Measurements from ENCODE around the gene TMLHE. TPM values are rescaled to one million over a fixed set of nuclear protein-coding genes. Genes with fewer than 3 reads are reported as not detected.
"Not testable (repeated sequence)": the region's sequence is repeated elsewhere in the genome, so short reads cannot be mapped to it uniquely, and the experiment has no call there.

The TMLHE gene
- total RNA-seq, 1 donor from 2014 or later = 7.6 TPM

DNA sequence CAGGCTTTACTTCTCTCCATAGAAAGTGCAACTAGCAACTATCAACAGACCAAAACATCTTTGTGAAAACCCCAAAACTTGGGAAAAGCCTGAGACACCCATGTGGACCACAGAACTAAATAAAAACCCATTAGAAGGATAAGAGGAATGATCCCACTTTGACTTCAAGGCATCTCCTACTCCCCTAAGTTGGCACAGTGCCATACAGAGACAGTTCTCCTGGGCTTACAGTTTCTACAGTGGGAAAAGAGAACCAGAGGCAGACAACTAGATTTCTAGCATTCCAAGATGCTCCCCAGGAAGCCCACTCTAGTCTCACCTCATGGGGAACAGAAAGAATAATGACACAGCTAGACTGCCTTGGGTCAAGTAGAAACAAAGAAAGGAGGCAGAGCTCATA is 20.4 kb downstream of the TMLHE start:
- Histone ChIP-seq H3K36me3 (ENCODE audit: control insufficient read depth, insufficient read depth, low read length) (no peaks in the 10 kb centered on the region), H3K27me3 (ENCODE audit: control insufficient read depth, insufficient read depth, low read length) (no peaks in the 10 kb centered on the region), H3K4me3 (ENCODE audit: low read depth, low read length) (no peak overlapping the region)
- DNase-seq (ENCODE audit: low read depth) = no peak
- no peak for FAIRE-seq
- TF ChIP-seq, protein P1, sequence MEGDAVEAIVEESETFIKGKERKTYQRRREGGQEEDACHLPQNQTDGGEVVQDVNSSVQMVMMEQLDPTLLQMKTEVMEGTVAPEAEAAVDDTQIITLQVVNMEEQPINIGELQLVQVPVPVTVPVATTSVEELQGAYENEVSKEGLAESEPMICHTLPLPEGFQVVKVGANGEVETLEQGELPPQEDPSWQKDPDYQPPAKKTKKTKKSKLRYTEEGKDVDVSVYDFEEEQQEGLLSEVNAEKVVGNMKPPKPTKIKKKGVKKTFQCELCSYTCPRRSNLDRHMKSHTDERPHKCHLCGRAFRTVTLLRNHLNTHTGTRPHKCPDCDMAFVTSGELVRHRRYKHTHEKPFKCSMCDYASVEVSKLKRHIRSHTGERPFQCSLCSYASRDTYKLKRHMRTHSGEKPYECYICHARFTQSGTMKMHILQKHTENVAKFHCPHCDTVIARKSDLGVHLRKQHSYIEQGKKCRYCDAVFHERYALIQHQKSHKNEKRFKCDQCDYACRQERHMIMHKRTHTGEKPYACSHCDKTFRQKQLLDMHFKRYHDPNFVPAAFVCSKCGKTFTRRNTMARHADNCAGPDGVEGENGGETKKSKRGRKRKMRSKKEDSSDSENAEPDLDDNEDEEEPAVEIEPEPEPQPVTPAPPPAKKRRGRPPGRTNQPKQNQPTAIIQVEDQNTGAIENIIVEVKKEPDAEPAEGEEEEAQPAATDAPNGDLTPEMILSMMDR (IDR thresholded peaks at IDR 0.05; ENCODE audit: insufficient read depth, low read length, severe bottlenecking) = no peak

- DNase-seq (ENCODE audit: low read depth) (no peak), FAIRE-seq (no peak)
- H3K36me3 ChIP-seq (ENCODE audit: control insufficient read depth, insufficient read depth, low read length) = no peaks in the 10 kb centered on the region
- TF ChIP-seq, protein P1 (IDR thresholded peaks at IDR 0.05; ENCODE audit: insufficient read depth, low read length, severe bottlenecking) = no peak
- no peaks in the 10 kb centered on the region for H3K27me3 ChIP-seq (ENCODE audit: control insufficient read depth, insufficient read depth, low read length)
- H3K4me3 ChIP-seq (ENCODE audit: low read depth, low read length) = no peak overlapping the region
These were observed 35.1 kb downstream of the TMLHE start for GRCh38 chrX:155577682-155578081.

DNA sequence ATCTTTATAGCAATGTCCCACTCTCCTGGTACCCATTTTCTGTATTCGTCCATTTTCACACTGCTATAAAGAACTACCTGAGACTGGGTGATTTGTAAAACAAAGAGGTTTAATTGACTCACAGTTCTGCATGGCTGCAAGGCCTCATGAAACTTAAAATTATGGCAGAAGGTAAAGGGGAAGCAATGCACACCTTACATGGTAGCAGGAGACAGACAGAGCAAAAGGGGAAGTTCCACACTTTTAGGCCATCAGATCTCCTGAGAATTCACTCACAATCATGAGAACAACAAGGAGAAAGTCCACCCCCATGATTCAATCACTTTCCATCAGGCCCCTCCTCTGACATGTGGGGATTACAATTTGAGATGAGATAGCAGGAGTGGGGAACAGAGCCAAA is 49.7 kb downstream of the TMLHE start:
- TF ChIP-seq, protein P1 (IDR thresholded peaks at IDR 0.05; ENCODE audit: insufficient read depth, low read length, severe bottlenecking) = no peak
- DNase-seq (ENCODE audit: low read depth) = no peak
- Histone ChIP-seq H3K4me3 (ENCODE audit: low read depth, low read length) (no peak overlapping the region), H3K36me3 (ENCODE audit: control insufficient read depth, insufficient read depth, low read length) (no peaks in the 10 kb centered on the region), H3K27me3 (ENCODE audit: control insufficient read depth, insufficient read depth, low read length) (no peaks in the 10 kb centered on the region)
- FAIRE-seq = no peak

GRCh38 chrX:155544881-155545280 is 67.9 kb downstream of the TMLHE start:
- DNase-seq (ENCODE audit: low read depth) (no peak), FAIRE-seq (no peak)
- no peaks in the 10 kb centered on the region for H3K36me3 ChIP-seq (ENCODE audit: control insufficient read depth, insufficient read depth, low read length)
- no peak overlapping the region for H3K4me3 ChIP-seq (ENCODE audit: low read depth, low read length)
- TF ChIP-seq, protein P1 (IDR thresholded peaks at IDR 0.05; ENCODE audit: insufficient read depth, low read length, severe bottlenecking) = no peak
- H3K27me3 ChIP-seq (ENCODE audit: control insufficient read depth, insufficient read depth, low read length) = no peaks in the 10 kb centered on the region

DNA sequence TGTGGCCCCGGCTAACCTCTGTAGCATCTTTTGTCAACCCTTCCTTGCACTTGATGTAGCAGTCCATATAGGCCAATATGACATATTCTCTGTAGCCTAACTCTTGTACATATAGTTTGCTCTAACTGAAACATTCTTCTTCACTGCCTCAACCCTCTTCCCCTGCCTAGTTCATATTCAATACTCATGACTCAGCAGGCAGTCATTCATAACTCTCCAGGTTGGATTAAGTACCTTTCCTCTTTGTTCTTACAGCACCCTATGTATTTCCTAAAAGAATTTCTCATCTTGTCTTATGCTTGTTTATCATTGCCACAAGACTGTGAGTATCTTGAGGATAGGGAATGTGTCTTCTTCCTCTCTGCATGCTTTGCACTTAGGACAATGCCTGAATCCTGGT is 76.9 kb downstream of the TMLHE start:
- peak; percentile 13 for FAIRE-seq
- peak; percentile 65 for DNase-seq (ENCODE audit: low read depth)
- Histone ChIP-seq H3K4me3 (ENCODE audit: low read depth, low read length) (no peak overlapping the region), H3K27me3 (ENCODE audit: control insufficient read depth, insufficient read depth, low read length) (no peaks in the 10 kb centered on the region), H3K36me3 (ENCODE audit: control insufficient read depth, insufficient read depth, low read length) (no peaks in the 10 kb centered on the region)
- TF ChIP-seq, protein P1 (IDR thresholded peaks at IDR 0.05; ENCODE audit: insufficient read depth, low read length, severe bottlenecking) = no peak

GRCh38 chrX:155534800-155535199 is 78.0 kb downstream of the TMLHE start:
- Histone ChIP-seq H3K36me3 (ENCODE audit: control insufficient read depth, insufficient read depth, low read length) (no peaks in the 10 kb centered on the region), H3K27me3 (ENCODE audit: control insufficient read depth, insufficient read depth, low read length) (no peaks in the 10 kb centered on the region), H3K4me3 (ENCODE audit: low read depth, low read length) (no peak overlapping the region)
- TF ChIP-seq, protein P1 (IDR thresholded peaks at IDR 0.05; ENCODE audit: insufficient read depth, low read length, severe bottlenecking) = no peak
- DNase-seq (ENCODE audit: low read depth) (no peak), FAIRE-seq (no peak)

DNA sequence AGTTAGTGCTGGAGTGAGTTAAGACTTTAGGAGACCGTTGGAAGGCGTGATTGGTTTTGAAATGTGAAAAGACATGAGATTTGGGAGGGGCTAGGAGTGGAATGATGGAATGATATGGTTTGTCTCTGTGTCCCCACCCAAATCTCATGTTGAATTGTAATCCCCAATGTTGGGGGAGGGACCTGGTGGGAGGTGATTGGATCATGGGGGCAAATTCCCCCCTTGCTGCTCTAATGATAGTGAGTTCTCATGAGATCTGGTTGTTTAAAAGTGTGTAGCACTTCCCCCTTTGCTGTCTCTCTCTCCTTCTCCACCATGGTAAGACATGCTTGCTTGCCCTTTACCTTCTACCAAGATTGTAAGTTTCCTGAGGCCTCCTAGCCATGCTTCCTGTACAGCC is 85.7 kb downstream of the TMLHE start:
- not testable (repeated sequence) for H3K4me3 ChIP-seq (ENCODE audit: low read depth, low read length); DNase-seq (ENCODE audit: low read depth); H3K36me3 ChIP-seq (ENCODE audit: control insufficient read depth, insufficient read depth, low read length); H3K27me3 ChIP-seq (ENCODE audit: control insufficient read depth, insufficient read depth, low read length); FAIRE-seq
